Natural killer cell (primary cell): ENCODE results near the gene BBS7. TPM values are rescaled to one million over a fixed set of nuclear protein-coding genes. Genes with fewer than 3 reads are reported as not detected.
A peak's percentile ranks its signal among the peaks of the same experiment; 100 is the strongest.

Experiments
- ATAC-seq, 3 donors: fragments of 150-1000 bp in 2 of 3; fragments of 200-7000 bp in 1 of 3; cut with Tn5 transposase; 1 replicate in 1 of 3; 2 replicates in 2 of 3; pipeline ENCODE4 v1.10.0; 2021; ENCODE audit warnings: mild to moderate bottlenecking in 2 of 3, moderate library complexity in 2 of 3
- DNase-seq, 2 donors: peaks; one replicate each; pipeline versions ENCODE4 v3.0.0 to v3.0.0-alpha.2; 2013 to 2021; ENCODE audit warnings: mixed read lengths in 1 of 2
- H3K27ac ChIP-seq: one replicate; pipeline ENCODE4 v1.5.1; 2013; ENCODE audit warnings: mild to moderate bottlenecking, low read length
- H3K27me3 ChIP-seq: one replicate; pipeline ENCODE4 v1.6.1; 2013; ENCODE audit warnings: low read length; ENCODE audit not compliant: control insufficient read depth, insufficient read depth
- H3K36me3 ChIP-seq: one replicate; pipeline ENCODE4 v1.6.1; 2013; ENCODE audit warnings: low read length; ENCODE audit not compliant: control insufficient read depth, insufficient read depth
- H3K4me1 ChIP-seq: one replicate; pipeline ENCODE4 v1.6.1; 2013; ENCODE audit warnings: low read length; ENCODE audit not compliant: control insufficient read depth, insufficient read depth
- H3K4me3 ChIP-seq: one replicate; pipeline ENCODE4 v1.5.1; 2013; ENCODE audit warnings: low read length
- H3K9me3 ChIP-seq: one replicate; pipeline ENCODE4 v1.6.1; 2013; ENCODE audit warnings: low read length; ENCODE audit not compliant: control insufficient read depth, insufficient read depth
- H3K27ac Mint-ChIP-seq, 2 donors: one replicate each; pipeline ENCODE4 v1.8.0; 2022; ENCODE audit warnings: mild to moderate bottlenecking in 2 of 2, mixed read lengths in 2 of 2, moderate library complexity in 1 of 2
- H3K27me3 Mint-ChIP-seq, 2 donors: one replicate each; pipeline ENCODE4 v1.8.0; 2022; ENCODE audit warnings: low read depth in 2 of 2, mixed read lengths in 2 of 2
- H3K36me3 Mint-ChIP-seq: one replicate; pipeline ENCODE4 v1.8.0; 2022; ENCODE audit warnings: mixed read lengths
- H3K4me1 Mint-ChIP-seq, 2 donors: one replicate each; pipeline ENCODE4 v1.8.0; 2022; ENCODE audit warnings: mixed read lengths in 2 of 2
- H3K4me3 Mint-ChIP-seq: one replicate; pipeline ENCODE4 v1.8.0; 2022; ENCODE audit warnings: mild to moderate bottlenecking, moderate library complexity, mixed read lengths
- H3K9me3 Mint-ChIP-seq, 2 donors: one replicate each; pipeline ENCODE4 v1.8.0; 2022; ENCODE audit warnings: mixed read lengths in 2 of 2
- CTCF ChIP-seq: fragments of 200-600 bp; IDR thresholded peaks from one replicate; pipeline ENCODE4 v1.8.0; 2022; ENCODE audit warnings: antibody characterized with exemption
- WGBS: methylation state at CpG from one replicate; pipeline ENCODE4 v1.1.7; 2013; ENCODE audit warnings: missing lambda C conversion rate; ENCODE audit not compliant: insufficient coverage; 5-methylcytosine and 5-hydroxymethylcytosine counted together
- intact Hi-C: fragments of 100-400 bp; cut with micrococcal nuclease; formaldehyde crosslinking; loops from one replicate; pipeline ENCODE4 v1.14.2; 2022
- total RNA-seq, 4 donors: library from RNA; stranded (reverse); fragments of 120-200 nt in 1 of 4; gene quantifications; one replicate each; pipeline versions ENCODE4 v1.2.3 to v1.2.4, GENCODE V29; 2013 to 2022

The BBS7 gene
- total RNA-seq, 3 donors from 2014 or later (not counting 1 experiment from before 2014, with no cell fraction given) = 3.6 to 7.5 (median 4.9) TPM

GRCh38 chr4:121799208-121799823 lies 71.0 kb downstream of the BBS7 start:
- Histone ChIP-seq H3K4me3 (no peak overlapping the region), H3K9me3 (no peaks in the 10 kb centered on the region), H3K36me3 (peaks cover 18% of the 10 kb centered on the region), H3K27ac (no peak overlapping the region), H3K27me3 (no peaks in the 10 kb centered on the region), H3K4me1 (peaks cover 8% of the 10 kb centered on the region)
- 50% methylated on average over 2 of the region's 2 CpGs for WGBS
- Mint-ChIP-seq H3K4me1 (peaks cover 24 to 26% of the 10 kb centered on the region in 2 donors), H3K4me3 (peak overlapping the region; percentile 93), H3K27ac (peak overlapping the region; percentile 95 to 98), H3K9me3 (no peaks in the 10 kb centered on the region), H3K36me3 (no peaks in the 10 kb centered on the region), H3K27me3 (peaks cover 6 to 13% of the 10 kb centered on the region in 2 donors)
- no peak for TF ChIP-seq CTCF
- intact Hi-C loops = no loop called here
- no peak for ATAC-seq
- no peak for DNase-seq

GRCh38 chr4:121796283-121796682 lies 74.0 kb downstream of the BBS7 start:
- peaks cover 9 to 10% of the 10 kb centered on the region in 2 donors for H3K4me1 Mint-ChIP-seq
- no peak overlapping the region for H3K27ac ChIP-seq
- no peak for TF ChIP-seq CTCF
- no peak overlapping the region for H3K4me3 Mint-ChIP-seq
- H3K36me3 ChIP-seq = no peaks in the 10 kb centered on the region
- intact Hi-C loops = no loop called here
- peaks cover 3% of the 10 kb centered on the region for H3K4me1 ChIP-seq
- DNase-seq (no peak), ATAC-seq (no peak)
- H3K9me3 Mint-ChIP-seq = no peaks in the 10 kb centered on the region
- peaks cover 15 to 22% of the 10 kb centered on the region in 2 donors for H3K27me3 Mint-ChIP-seq
- no peaks in the 10 kb centered on the region for H3K27me3 ChIP-seq
- H3K9me3 ChIP-seq = no peaks in the 10 kb centered on the region
- no peak overlapping the region for H3K4me3 ChIP-seq
- no peaks in the 10 kb centered on the region for H3K36me3 Mint-ChIP-seq
- no peak overlapping the region for H3K27ac Mint-ChIP-seq

- Mint-ChIP-seq H3K4me1 (no peaks in the 10 kb centered on the region), H3K36me3 (no peaks in the 10 kb centered on the region), H3K9me3 (no peaks in the 10 kb centered on the region), H3K4me3 (no peak overlapping the region), H3K27me3 (peaks cover 20 to 34% of the 10 kb centered on the region in 2 donors), H3K27ac (no peak overlapping the region)
- Histone ChIP-seq H3K36me3 (no peaks in the 10 kb centered on the region), H3K9me3 (no peaks in the 10 kb centered on the region), H3K4me1 (no peaks in the 10 kb centered on the region), H3K4me3 (no peak overlapping the region), H3K27me3 (no peaks in the 10 kb centered on the region), H3K27ac (no peak overlapping the region)
- intact Hi-C loops = no loop called here
- ATAC-seq (no peak), DNase-seq (no peak)
- no peak for TF ChIP-seq CTCF
- 87% methylated on average over 5 of the region's 5 CpGs for WGBS
Observed at GRCh38 chr4:121794505-121795188, 75.6 kb downstream of the BBS7 start.
